K562 (cell line): ENCODE data around the gene MRPL30. TPM values are rescaled to one million over a fixed set of nuclear protein-coding genes. Genes with fewer than 3 reads are reported as not detected.

Experiments used
- ARHGAP35 ChIP-seq: fragments of 450-650 bp; IDR thresholded peaks from 2 replicates; pipeline ENCODE4 v1.6.1; 2018; ENCODE audit not compliant: partially characterized antibody
- CBX1 ChIP-seq: sonication (generic); IDR thresholded peaks from 2 replicates; pipeline ENCODE4 v1.6.1; 2016; ENCODE audit warnings: antibody characterized with exemption, low read depth, mild to moderate bottlenecking
- E2F3 ChIP-seq: fragments of 250-450 bp; sonication (Bioruptor Pico); IDR thresholded peaks from 2 replicates; pipeline ENCODE4 v1.4.0; 2020; ENCODE audit warnings: mild to moderate bottlenecking
- HOXB6 ChIP-seq: fragments of 250-450 bp; sonication (Bioruptor Pico); IDR thresholded peaks from 2 replicates; pipeline ENCODE4 v1.5.1; 2022; ENCODE audit warnings: mild to moderate bottlenecking, borderline replicate concordance
- L3MBTL2 ChIP-seq: fragments of 450-650 bp; IDR thresholded peaks from 2 replicates; pipeline ENCODE4 v1.6.1; 2016; ENCODE audit warnings: mild to moderate bottlenecking, moderate library complexity
- MTA1 ChIP-seq: fragments of 450-650 bp; IDR thresholded peaks from 2 replicates; pipeline ENCODE4 v1.6.1; 2017; ENCODE audit warnings: borderline replicate concordance
- MTF1 ChIP-seq: fragments of 250-450 bp; sonication (Bioruptor Pico); IDR thresholded peaks from 2 replicates; pipeline ENCODE4 v1.9.0; 2021; ENCODE audit warnings: moderate library complexity, mild to moderate bottlenecking, inconsistent platforms, borderline replicate concordance
- MXI1 ChIP-seq: IDR thresholded peaks from 2 replicates; pipeline ENCODE4 v1.6.1; 2011; ENCODE audit warnings: low read depth, mild to moderate bottlenecking, improper control_type of control experiment, low read length
- NONO ChIP-seq, 2 experiments: fragments of 200-400 bp in 1 of 2; fragments of 450-650 bp in 1 of 2; formaldehyde crosslinking in 1 of 2; IDR thresholded peaks; 2 replicates each; pipeline ENCODE4 v1.6.1; 2017; ENCODE audit warnings: low read depth in 2 of 2, mild to moderate bottlenecking in 2 of 2, moderate library complexity in 2 of 2, low read length in 1 of 2
- PPARD ChIP-seq: fragments of 250-450 bp; sonication (Bioruptor Pico); IDR thresholded peaks from 2 replicates; pipeline ENCODE4 v1.8.0; 2022; ENCODE audit warnings: inconsistent platforms, mild to moderate bottlenecking, moderate library complexity
- RAD21 ChIP-seq, 2 experiments: fragments of 250-450 bp in 1 of 2; fragments of 450-650 bp in 1 of 2; sonication (Bioruptor Pico) in 1 of 2; formaldehyde crosslinking in 1 of 2; IDR thresholded peaks in 1 of 2; conservative IDR thresholded peaks in 1 of 2; 2 replicates each; pipeline versions ENCODE4 v1.4.0 to v1.8.0; 2020 to 2022; ENCODE audit warnings: mild to moderate bottlenecking in 2 of 2, moderate library complexity in 1 of 2
- TAF1 ChIP-seq: IDR thresholded peaks from 2 replicates; pipeline ENCODE4 v1.6.1; 2011; ENCODE audit warnings: mild to moderate bottlenecking, low read length, moderate library complexity; ENCODE audit not compliant: insufficient read depth, control insufficient read depth, severe bottlenecking; ENCODE audit errors: extremely low read depth
- TEAD2 ChIP-seq: fragments of 450-650 bp; IDR thresholded peaks from 2 replicates; pipeline ENCODE4 v1.6.1; 2016; ENCODE audit warnings: missing genetic modification characterization, control low read depth, missing compliant biosample characterization
- ZNF551 ChIP-seq: fragments of 250-450 bp; sonication (Bioruptor Pico); IDR thresholded peaks from 2 replicates; pipeline ENCODE4 v1.5.0; 2021; ENCODE audit warnings: mild to moderate bottlenecking, moderate library complexity
- ZNF561 ChIP-seq: fragments of 450-650 bp; formaldehyde crosslinking; conservative IDR thresholded peaks from 2 replicates; pipeline ENCODE4 v1.4.0; 2020; ENCODE audit warnings: mild to moderate bottlenecking, moderate library complexity
- polyA plus RNA-seq, 8 experiments: library from polyadenylated mRNA; depleted of rRNA in 4 of 8; stranded (reverse) in 5 of 8; unstranded in 3 of 8; fragments of >200 nt; fragmentation: Nextera tagmentation in 2 of 8; fragmentation: Illumina TruSeq in 1 of 8; extraction: Ambion mirVana in 2 of 8; extraction: Trizol in 1 of 8; gene quantifications; 2 replicates each; pipeline versions ENCODE4 v1.2.1 to v1.2.3, GENCODE V29; 2011 to 2014; ENCODE audit warnings: inconsistent platforms in 1 of 8, missing spikeins in 1 of 8
- total RNA-seq, 7 experiments: library from RNA; depleted of rRNA in 6 of 7; stranded (reverse); fragments of >200 nt in 6 of 7; fragmentation: Illumina TruSeq in 2 of 7; extraction: Trizol in 2 of 7; gene quantifications; 2 replicates each; pipeline versions ENCODE4 v1.2.1 to v1.2.3, GENCODE V29; 2011 to 2021; ENCODE audit warnings: low replicate concordance in 1 of 7
- TF ChIP-seq, protein P1 (sequence below), 2 experiments: fragments of 200-800 bp in 1 of 2; sonication (Bioruptor generic) in 1 of 2; sonication (generic) in 1 of 2; formaldehyde crosslinking in 1 of 2; IDR thresholded peaks in 1 of 2; conservative IDR thresholded peaks in 1 of 2; 2 replicates each; pipeline versions ENCODE4 v1.5.0 to v1.6.1; 2016 to 2020; ENCODE audit warnings: missing compliant biosample characterization in 1 of 2, missing genetic modification characterization in 1 of 2, missing genetic modification reagents in 1 of 2
- TF ChIP-seq, protein P2 (sequence below), 2 experiments: IDR thresholded peaks; 2 replicates each; pipeline ENCODE4 v1.6.1; 2011; ENCODE audit warnings: borderline replicate concordance in 1 of 2, control low read depth in 1 of 2, low read depth in 1 of 2, low read length in 1 of 2, mild to moderate bottlenecking in 1 of 2, mixed read lengths in 1 of 2, moderate library complexity in 1 of 2; ENCODE audit not compliant: insufficient read depth in 1 of 2, insufficient read length in 1 of 2, poor library complexity in 1 of 2, severe bottlenecking in 1 of 2; ENCODE audit errors: extremely low read depth in 1 of 2
- TF ChIP-seq, protein P3 (sequence below): fragments of 450-650 bp; IDR thresholded peaks from 2 replicates; pipeline ENCODE4 v1.7.0; 2016; ENCODE audit warnings: borderline replicate concordance
- TF ChIP-seq, protein P4 (sequence below): fragments of 450-650 bp; IDR thresholded peaks from 2 replicates; pipeline ENCODE4 v1.6.1; 2018; ENCODE audit warnings: mild to moderate bottlenecking, low read depth; ENCODE audit not compliant: partially characterized antibody

The MRPL30 gene
- total and polyA plus RNA-seq, 9 of the 15 experiments (the other 6 are each of a cell fraction or from before 2014, with no cell fraction given): 63.3 to 130 (median 87.0) TPM

DNA sequence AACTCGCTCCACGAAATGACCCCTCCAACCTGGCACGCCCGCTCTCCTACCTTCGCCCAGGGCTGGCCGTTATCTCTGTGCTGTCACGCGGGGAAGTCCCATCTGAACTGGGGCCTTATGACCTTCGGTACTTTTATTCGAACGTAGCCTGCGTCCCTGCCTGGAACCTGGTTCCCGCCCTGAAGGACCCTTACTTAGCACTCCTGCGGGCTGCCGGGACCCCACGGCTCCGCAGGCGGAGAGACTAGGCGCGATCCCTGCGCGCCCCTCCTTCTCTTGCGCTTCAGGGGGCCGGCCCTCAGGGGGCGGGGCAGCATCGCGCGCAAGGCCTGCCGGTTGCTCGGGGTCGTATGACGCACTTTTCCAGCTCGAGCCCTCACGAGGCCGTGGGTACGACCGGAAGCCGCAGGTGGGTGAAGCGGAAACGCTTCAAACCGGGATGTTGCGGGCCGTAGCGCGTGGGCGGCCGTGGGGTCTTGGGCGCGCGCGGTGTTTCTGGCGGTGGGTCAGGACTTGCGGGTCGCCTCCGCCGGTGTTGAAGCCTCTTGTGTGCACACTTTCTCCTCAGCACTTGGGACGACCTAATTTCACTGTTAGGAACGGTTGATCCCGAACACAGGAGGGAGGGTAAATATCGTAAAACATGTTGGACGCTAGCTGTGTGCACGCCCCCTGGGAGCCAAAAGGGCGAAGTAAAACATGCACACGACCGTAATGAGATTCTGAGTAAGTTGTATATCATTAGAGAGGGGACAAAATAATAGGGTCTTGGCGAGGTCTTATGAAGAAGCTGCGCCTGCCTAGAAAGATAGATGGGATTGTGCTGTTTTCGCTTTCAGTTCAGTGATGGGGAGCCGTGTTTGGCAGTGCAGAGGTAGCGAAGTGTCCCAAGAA, 26.1 kb upstream of the MRPL30 start, which contains the start of the genes LIPT1 and TSGA10 (continued):
- TF ChIP-seq, protein P1, sequence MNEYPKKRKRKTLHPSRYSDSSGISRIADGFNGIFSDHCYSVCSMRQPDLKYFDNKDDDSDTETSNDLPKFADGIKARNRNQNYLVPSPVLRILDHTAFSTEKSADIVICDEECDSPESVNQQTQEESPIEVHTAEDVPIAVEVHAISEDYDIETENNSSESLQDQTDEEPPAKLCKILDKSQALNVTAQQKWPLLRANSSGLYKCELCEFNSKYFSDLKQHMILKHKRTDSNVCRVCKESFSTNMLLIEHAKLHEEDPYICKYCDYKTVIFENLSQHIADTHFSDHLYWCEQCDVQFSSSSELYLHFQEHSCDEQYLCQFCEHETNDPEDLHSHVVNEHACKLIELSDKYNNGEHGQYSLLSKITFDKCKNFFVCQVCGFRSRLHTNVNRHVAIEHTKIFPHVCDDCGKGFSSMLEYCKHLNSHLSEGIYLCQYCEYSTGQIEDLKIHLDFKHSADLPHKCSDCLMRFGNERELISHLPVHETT (CRISPR knock-in tag; conservative IDR thresholded peaks at IDR 0.05 in 1 of 2, IDR thresholded peaks at IDR 0.05 in 1 of 2): peak in 1 of 2 experiments; percentile 85; a peak in 2 of 4 replicates
- no peak; the same call in 1 of the 2 replicates for TF ChIP-seq MTA1
- no peak for TF ChIP-seq ARHGAP35
- TF ChIP-seq L3MBTL2: peak; percentile 91
- TF ChIP-seq PPARD (CRISPR knock-in tag): no peak
- TF ChIP-seq HOXB6: no peak
- no peak for TF ChIP-seq ZNF551
- TF ChIP-seq MXI1: peak; percentile 46
- peak; percentile 70; the same call in 1 of the 2 replicates for TF ChIP-seq CBX1
- TF ChIP-seq, protein P2, sequence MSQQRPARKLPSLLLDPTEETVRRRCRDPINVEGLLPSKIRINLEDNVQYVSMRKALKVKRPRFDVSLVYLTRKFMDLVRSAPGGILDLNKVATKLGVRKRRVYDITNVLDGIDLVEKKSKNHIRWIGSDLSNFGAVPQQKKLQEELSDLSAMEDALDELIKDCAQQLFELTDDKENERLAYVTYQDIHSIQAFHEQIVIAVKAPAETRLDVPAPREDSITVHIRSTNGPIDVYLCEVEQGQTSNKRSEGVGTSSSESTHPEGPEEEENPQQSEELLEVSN (IDR thresholded peaks at IDR 0.05; ENCODE audit: borderline replicate concordance in 1 of 2, extremely low read depth in 1 of 2, insufficient read depth in 1 of 2, insufficient read length in 1 of 2, low read depth in 1 of 2, low read length in 1 of 2, poor library complexity in 1 of 2, severe bottlenecking in 1 of 2): peak in 1 of 2 experiments; percentile 67
- TF ChIP-seq RAD21 (CRISPR knock-in tag; conservative IDR thresholded peaks at IDR 0.05 in 1 of 2, IDR thresholded peaks at IDR 0.05 in 1 of 2): 0 out of 4 replicates have a peak, but pooled peaks of 1 of the 2 experiments have one; percentile 12
- TF ChIP-seq NONO (IDR thresholded peaks at IDR 0.05; ENCODE audit: low read depth in 2 of 2, low read length in 1 of 2): peak; percentile 10 to 41; a peak in 1 of 4 replicates
- peak; percentile 59 for TF ChIP-seq TAF1
- TF ChIP-seq MTF1: no peak
- TF ChIP-seq ZNF561 (CRISPR knock-in tag): no peak
- TF ChIP-seq, protein P3, sequence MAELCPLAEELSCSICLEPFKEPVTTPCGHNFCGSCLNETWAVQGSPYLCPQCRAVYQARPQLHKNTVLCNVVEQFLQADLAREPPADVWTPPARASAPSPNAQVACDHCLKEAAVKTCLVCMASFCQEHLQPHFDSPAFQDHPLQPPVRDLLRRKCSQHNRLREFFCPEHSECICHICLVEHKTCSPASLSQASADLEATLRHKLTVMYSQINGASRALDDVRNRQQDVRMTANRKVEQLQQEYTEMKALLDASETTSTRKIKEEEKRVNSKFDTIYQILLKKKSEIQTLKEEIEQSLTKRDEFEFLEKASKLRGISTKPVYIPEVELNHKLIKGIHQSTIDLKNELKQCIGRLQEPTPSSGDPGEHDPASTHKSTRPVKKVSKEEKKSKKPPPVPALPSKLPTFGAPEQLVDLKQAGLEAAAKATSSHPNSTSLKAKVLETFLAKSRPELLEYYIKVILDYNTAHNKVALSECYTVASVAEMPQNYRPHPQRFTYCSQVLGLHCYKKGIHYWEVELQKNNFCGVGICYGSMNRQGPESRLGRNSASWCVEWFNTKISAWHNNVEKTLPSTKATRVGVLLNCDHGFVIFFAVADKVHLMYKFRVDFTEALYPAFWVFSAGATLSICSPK: no peak
- no peak for TF ChIP-seq TEAD2 (tag)
- TF ChIP-seq, protein P4, sequence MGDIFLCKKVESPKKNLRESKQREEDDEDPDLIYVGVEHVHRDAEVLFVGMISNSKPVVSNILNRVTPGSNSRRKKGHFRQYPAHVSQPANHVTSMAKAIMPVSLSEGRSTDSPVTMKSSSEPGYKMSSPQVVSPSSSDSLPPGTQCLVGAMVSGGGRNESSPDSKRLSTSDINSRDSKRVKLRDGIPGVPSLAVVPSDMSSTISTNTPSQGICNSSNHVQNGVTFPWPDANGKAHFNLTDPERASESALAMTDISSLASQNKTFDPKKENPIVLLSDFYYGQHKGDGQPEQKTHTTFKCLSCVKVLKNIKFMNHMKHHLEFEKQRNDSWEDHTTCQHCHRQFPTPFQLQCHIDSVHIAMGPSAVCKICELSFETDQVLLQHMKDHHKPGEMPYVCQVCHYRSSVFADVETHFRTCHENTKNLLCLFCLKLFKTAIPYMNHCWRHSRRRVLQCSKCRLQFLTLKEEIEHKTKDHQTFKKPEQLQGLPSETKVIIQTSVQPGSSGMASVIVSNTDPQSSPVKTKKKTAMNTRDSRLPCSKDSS: no peak
- TF ChIP-seq E2F3: peak; percentile 56; the same call in 1 of the 2 replicates
